Measurements from ENCODE around the gene ZNF428. TPM values are rescaled to one million over a fixed set of nuclear protein-coding genes. Genes with fewer than 3 reads are reported as not detected.

ZNF428 gene
- total RNA-seq, 1 experiment from 2014 or later, result 39.6 TPM

- no peak overlapping the region for H3K9ac ChIP-seq (ENCODE audit: low read length)
- TF ChIP-seq FOSL1 (IDR thresholded peaks at IDR 0.05; ENCODE audit: low read depth) (no peak), CTCF (IDR thresholded peaks at IDR 0.05 in 2 of 3, conservative IDR thresholded peaks at IDR 0.05 in 1 of 3; ENCODE audit: borderline replicate concordance in 1 of 3, insufficient read depth in 1 of 3, low read depth in 2 of 3, low read length in 2 of 3) (no peak), ELF1 (IDR thresholded peaks at IDR 0.05; ENCODE audit: borderline replicate concordance, low read depth) (no peak), ZBTB33 (IDR thresholded peaks at IDR 0.05; ENCODE audit: extremely low read depth, insufficient replicate concordance, low read length) (no peak)
- ChIA-PET POLR2A (no interaction called here), RAD21 (ENCODE audit: low non-redundant PET in 1 of 2, low total read pairs in 2 of 2, uncharacterized antibody in 2 of 2, unreplicated experiment in 2 of 2) (no interaction called here), CTCF (no interaction called here)
- no peak overlapping the region for H3K27ac ChIP-seq (ENCODE audit: low read depth, low read length)
- H4K20me1 ChIP-seq (ENCODE audit: insufficient read depth), result no peaks in the 10 kb centered on the region
- no peaks in the 10 kb centered on the region for H3K27me3 ChIP-seq (ENCODE audit: insufficient read depth, low read length)
- intact Hi-C loops (cut with micrococcal nuclease), result no loop called here
- H3K36me3 ChIP-seq (ENCODE audit: control insufficient read depth in 1 of 2, insufficient read depth in 2 of 2, low read length in 2 of 2), result peaks cover 28 to 44% of the 10 kb centered on the region in 2 experiments; a peak in 3 of 4 replicates
- H3K4me2 ChIP-seq (ENCODE audit: low read length), result no peak overlapping the region
- H2AFZ ChIP-seq (ENCODE audit: low read depth, low read length, poor library complexity, severe bottlenecking), result no peak overlapping the region
- H3K4me3 ChIP-seq (replicated peaks in 1 of 2; ENCODE audit: low read depth in 1 of 2, low read length in 2 of 2), result no peak overlapping the region
- DNase-seq (ENCODE audit: low read depth, low spot score) (no peak), ATAC-seq (no peak)
- BruUV-seq (replicated peaks), result no TSS peak
- no peaks in the 10 kb centered on the region for H3K9me2 ChIP-seq (ENCODE audit: insufficient read depth)
- H3K79me2 ChIP-seq (ENCODE audit: insufficient read depth, low read length), result no peaks in the 10 kb centered on the region
- H3K9me3 ChIP-seq (ENCODE audit: control insufficient read depth in 1 of 2, insufficient read depth in 1 of 2, low read depth in 1 of 2, low read length in 2 of 2), result no peaks in the 10 kb centered on the region
- no peaks in the 10 kb centered on the region for H3K4me1 ChIP-seq (ENCODE audit: control insufficient read depth in 1 of 2, insufficient read depth in 2 of 2, low read length in 2 of 2)
Measured at GRCh38 chr19:43648633-43649032, 29.2 kb upstream of the ZNF428 start.

GRCh38 chr19:43644181-43644580 is 24.8 kb upstream of the ZNF428 start:
- Histone ChIP-seq H3K9me3 (ENCODE audit: control insufficient read depth in 1 of 2, insufficient read depth in 1 of 2, low read depth in 1 of 2, low read length in 2 of 2) (no peaks in the 10 kb centered on the region), H3K27ac (ENCODE audit: low read depth, low read length) (no peak overlapping the region), H3K79me2 (ENCODE audit: insufficient read depth, low read length) (no peaks in the 10 kb centered on the region), H3K4me1 (ENCODE audit: control insufficient read depth in 1 of 2, insufficient read depth in 2 of 2, low read length in 2 of 2) (peaks cover 6 to 10% of the 10 kb centered on the region in 2 experiments), H2AFZ (ENCODE audit: low read depth, low read length, poor library complexity, severe bottlenecking) (no peak overlapping the region), H3K4me2 (ENCODE audit: low read length) (no peak overlapping the region), H4K20me1 (ENCODE audit: insufficient read depth) (no peaks in the 10 kb centered on the region), H3K9ac (ENCODE audit: low read length) (no peak overlapping the region), H3K4me3 (replicated peaks in 1 of 2; ENCODE audit: low read depth in 1 of 2, low read length in 2 of 2) (no peak overlapping the region), H3K36me3 (ENCODE audit: control insufficient read depth in 1 of 2, insufficient read depth in 2 of 2, low read length in 2 of 2) (peaks cover 8 to 21% of the 10 kb centered on the region in 2 experiments; a peak in 3 of 4 replicates), H3K9me2 (ENCODE audit: insufficient read depth) (no peaks in the 10 kb centered on the region), H3K27me3 (ENCODE audit: insufficient read depth, low read length) (0 out of 2 replicates have a peak, but pooled peaks cover under 1% of the 10 kb centered on the region)
- ChIA-PET CTCF (no interaction called here), POLR2A (no interaction called here), RAD21 (ENCODE audit: low non-redundant PET in 1 of 2, low total read pairs in 2 of 2, uncharacterized antibody in 2 of 2, unreplicated experiment in 2 of 2) (no interaction called here)
- DNase-seq (ENCODE audit: low read depth, low spot score) (no peak), ATAC-seq (no peak)
- BruUV-seq (replicated peaks), result no TSS peak
- no peak for TF ChIP-seq EZH2phosphoT487 (IDR thresholded peaks at IDR 0.05; ENCODE audit: borderline replicate concordance)
- TF ChIP-seq ATF3 (IDR thresholded peaks at IDR 0.05), result no peak
- TF ChIP-seq POLR2AphosphoS5 (IDR thresholded peaks at IDR 0.05; ENCODE audit: low read depth, low read length), result no peak
- no peak for TF ChIP-seq ZNF274 (IDR thresholded peaks at IDR 0.05; ENCODE audit: low read depth, low read length)
- no peak for TF ChIP-seq CBX3 (IDR thresholded peaks at IDR 0.05; ENCODE audit: low read depth)
- TF ChIP-seq REST (IDR thresholded peaks at IDR 0.05; ENCODE audit: low read depth), result no peak
- intact Hi-C loops (cut with micrococcal nuclease), result no loop called here

Measured in HCT116 (cell line).